GM18858 (cell line): ENCODE results near the gene PC.

ENCODE experiments used
- ATAC-seq: cut with Tn5 transposase; IDR thresholded peaks from one replicate; pipeline ENCODE4 v1.9.1; 2021; ENCODE audit not compliant: unreplicated experiment

PC gene

GRCh38 chr11:66887526-66887925 is 70.7 kb downstream of the PC start:
- ATAC-seq: no peak

GRCh38 chr11:66886671-66887221 is 71.4 kb downstream of the PC start:
- ATAC-seq: no peak

GRCh38 chr11:66885950-66886440 is 72.2 kb downstream of the PC start:
- no peak for ATAC-seq

GRCh38 chr11:66885469-66885868 is 72.7 kb downstream of the PC start:
- no peak for ATAC-seq

GRCh38 chr11:66884443-66884842 is 73.7 kb downstream of the PC start:
- no peak for ATAC-seq

GRCh38 chr11:66883016-66883965 is 74.9 kb downstream of the PC start:
- no peak for ATAC-seq

GRCh38 chr11:66882561-66883015 is 75.6 kb downstream of the PC start:
- no peak for ATAC-seq

- ATAC-seq: no peak
These were observed 76.2 kb downstream of the PC start for GRCh38 chr11:66881927-66882452.

- ATAC-seq: no peak
These were observed 76.7 kb downstream of the PC start for GRCh38 chr11:66881451-66881835.

GRCh38 chr11:66880496-66881450 is 77.4 kb downstream of the PC start:
- no peak for ATAC-seq

- ATAC-seq: no peak
These were observed 78.2 kb downstream of the PC start for GRCh38 chr11:66879999-66880398.

GRCh38 chr11:66879583-66879982 is 78.6 kb downstream of the PC start:
- ATAC-seq: no peak

GRCh38 chr11:66879000-66879399 is 79.2 kb downstream of the PC start:
- ATAC-seq: no peak

GRCh38 chr11:66878474-66878873 is 79.7 kb downstream of the PC start:
- ATAC-seq: no peak

- no peak for ATAC-seq
These were observed 80.4 kb downstream of the PC start for GRCh38 chr11:66877588-66878385.

GRCh38 chr11:66875378-66875777 is 82.8 kb downstream of the PC start:
- ATAC-seq: no peak

- no peak for ATAC-seq
These were observed 84.0 kb downstream of the PC start for GRCh38 chr11:66874232-66874631.

GRCh38 chr11:66871521-66871901 is 86.7 kb downstream of the PC start:
- ATAC-seq: no peak

- ATAC-seq: no peak
These were observed 87.3 kb downstream of the PC start for GRCh38 chr11:66870616-66871520.
